ENCODE data around the gene RTN3.
A peak's percentile ranks its signal among the peaks of the same experiment; 100 is the strongest.
"Not testable (repeated sequence)": the region's sequence is repeated elsewhere in the genome, so short reads cannot be mapped to it uniquely, and the experiment has no call there.

RTN3 gene

DNA sequence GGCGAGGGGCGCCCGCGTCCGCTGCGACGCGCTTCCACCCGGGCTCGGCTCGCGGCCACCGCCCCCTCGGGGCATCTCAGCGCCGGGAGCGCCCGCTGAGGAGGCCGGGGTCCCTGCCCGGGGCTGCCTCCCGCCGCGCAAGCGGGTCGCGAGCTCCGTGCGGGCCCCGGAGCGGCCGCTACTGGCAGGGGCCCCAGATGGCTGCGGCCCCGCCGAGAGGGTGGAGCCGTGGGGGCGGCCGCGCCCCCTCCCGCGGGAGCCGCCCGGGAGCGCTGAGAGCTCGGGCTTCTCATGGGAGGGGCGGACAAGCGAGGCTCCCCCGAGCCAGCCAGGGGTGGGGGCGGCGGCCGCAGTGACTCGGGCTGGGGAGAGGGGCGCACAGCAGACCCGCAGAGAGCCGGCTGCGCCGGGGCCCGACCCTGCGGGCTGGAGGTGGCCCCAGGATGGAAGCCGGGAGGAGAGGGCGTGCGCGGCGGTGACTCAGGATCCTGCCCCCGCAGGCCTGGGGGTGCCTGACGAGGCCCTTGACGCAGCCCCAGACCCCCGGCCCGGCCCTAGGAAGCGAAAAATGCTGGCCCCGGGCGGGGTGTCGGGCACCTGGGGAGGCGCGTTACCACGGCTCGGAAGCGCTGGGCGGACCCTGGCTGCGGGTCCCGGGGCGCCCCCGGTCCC, 87.9 kb downstream of the RTN3 start:
- no peak for DNase-seq

DNA sequence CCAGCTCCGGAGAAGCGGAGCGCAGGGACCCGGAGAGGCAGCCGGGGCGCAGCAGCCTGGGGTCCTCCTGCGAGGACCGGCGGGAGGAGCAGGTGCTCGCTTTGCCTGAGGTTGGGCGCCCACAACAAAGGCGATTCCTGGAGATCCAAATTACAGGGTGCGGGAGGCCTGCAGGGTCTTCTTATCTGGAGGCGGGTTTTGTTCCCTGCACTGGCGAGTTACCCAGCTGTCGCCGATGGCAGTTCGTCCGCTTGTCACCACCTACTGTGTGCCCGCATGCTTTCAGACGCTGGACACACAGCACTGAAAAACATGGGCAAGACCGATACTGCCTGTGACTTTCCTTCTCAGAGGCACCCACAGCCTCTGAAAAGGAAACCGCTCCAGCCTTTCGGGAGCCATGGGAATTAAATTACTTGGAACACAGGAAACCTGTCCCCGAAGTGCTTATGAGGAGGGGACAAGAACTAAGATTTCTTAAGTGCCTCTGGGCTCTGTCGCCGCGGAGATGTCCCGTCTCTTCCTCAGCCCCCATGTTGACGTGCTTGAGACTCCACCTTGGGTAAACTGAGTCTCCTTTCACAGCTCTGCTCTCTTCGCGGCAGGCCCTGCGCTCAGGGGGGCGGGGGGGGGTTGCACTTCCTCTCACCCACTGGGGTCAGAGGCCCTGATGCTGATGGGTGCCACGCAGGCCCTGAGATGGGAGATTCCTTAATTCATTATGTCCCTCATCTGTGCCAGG, 88.6 kb downstream of the RTN3 start:
- DNase-seq, result no peak

DNA sequence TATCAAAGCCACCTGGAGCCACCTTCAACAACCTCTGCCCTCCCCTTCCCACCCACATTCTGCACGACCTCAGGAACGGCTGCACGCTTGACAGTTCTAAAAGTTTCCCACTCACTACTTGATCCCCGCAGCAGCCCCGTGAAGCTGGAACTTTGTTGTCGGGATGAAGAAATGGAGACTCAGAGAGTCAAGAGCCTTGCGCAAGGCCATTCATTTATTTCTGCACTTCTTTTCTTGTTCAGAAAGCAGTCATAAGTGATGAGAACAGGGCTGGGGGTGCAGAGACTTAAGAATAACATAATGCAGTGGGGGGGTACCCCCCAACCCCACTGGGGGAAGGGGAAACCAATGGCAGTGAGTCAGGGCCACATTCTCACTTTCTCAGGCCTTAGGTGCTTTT, 89.5 kb downstream of the RTN3 start:
- no peak for DNase-seq

DNA sequence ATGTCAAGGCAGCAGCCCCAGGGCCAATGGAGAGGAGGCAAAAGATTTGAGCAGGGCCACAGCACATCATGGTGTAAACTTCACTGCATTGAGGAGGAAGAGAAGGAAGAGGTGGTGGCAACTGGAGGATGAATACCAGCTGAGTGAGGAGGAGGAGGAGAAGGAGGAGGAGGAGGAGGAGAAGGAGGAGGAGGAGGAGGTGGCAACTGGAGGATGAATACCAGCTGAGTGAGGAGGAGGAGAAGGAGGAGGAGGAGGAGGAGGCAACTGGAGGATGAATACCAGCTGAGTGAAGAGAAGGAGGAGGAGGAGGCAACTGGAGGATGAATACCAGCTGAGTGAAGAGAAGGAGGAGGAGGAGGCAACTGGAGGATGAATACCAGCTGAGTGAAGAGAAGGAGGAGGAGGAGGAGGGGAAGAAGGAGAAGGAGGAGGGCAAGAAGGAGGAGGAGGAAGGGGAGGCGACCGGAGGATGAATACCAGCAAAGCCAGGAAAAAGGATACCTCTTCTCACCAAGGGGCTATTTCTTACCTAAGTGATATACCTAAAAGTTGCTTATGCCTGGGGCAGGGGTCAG, 90.5 kb downstream of the RTN3 start:
- not testable (repeated sequence) for DNase-seq

DNA sequence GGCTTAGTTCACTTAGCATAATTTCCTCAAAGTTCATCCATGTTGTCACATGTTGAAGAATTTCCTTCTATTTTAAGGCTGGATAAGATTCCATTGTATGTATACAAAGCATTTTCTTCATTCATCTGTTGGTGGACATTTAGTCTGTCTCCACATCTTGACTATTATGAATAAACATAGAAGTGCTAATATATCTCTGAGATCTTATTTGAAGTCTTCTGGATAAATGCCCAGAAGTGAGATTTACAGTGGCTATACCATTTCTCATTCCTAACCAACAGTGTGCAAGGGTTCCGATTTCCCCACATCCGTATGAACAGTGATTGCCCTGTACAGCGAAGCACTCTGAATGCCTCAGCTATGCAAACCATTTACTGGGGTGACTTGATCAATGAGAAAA, 93.9 kb downstream of the RTN3 start:
- DNase-seq, result no peak

DNA sequence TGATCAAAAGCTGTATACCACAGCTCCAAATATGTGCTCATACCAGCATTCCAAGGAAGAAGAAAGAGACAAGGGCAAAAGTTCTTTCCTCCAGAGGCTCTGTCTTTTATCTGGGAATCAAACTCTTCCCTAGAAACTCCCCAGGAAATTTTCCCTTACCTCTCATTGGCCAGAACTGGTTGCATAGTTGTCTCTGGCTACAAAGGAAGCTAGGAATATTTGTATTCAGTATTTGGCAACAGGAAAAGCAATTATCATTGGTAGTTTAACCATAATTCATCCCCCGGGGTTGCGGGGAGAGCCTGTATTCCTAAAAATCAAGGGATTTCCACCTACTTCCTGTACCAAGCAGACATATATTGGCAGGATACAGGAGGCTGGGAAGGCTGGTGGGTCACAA, 97.7 kb downstream of the RTN3 start:
- DNase-seq, result no peak

DNA sequence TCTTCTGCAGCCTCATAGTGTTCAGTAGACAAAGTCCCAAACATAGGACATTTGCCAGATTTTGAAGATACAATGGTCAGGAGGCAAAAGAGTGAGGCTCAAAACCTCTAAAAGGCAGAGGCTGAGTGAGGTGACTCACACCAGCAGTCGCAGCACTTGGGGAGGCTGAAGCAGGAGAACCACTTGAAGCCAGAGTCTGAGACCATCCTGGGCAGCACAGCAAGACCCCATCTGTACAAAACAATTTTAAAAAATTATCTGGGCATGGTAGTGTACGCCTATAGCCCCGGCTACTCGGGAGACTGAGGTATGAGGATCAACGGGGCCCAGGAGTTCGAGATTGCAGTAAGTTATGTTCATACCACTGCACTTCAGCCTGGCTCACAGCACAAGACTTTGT, 101.4 kb downstream of the RTN3 start:
- no peak for DNase-seq

DNA sequence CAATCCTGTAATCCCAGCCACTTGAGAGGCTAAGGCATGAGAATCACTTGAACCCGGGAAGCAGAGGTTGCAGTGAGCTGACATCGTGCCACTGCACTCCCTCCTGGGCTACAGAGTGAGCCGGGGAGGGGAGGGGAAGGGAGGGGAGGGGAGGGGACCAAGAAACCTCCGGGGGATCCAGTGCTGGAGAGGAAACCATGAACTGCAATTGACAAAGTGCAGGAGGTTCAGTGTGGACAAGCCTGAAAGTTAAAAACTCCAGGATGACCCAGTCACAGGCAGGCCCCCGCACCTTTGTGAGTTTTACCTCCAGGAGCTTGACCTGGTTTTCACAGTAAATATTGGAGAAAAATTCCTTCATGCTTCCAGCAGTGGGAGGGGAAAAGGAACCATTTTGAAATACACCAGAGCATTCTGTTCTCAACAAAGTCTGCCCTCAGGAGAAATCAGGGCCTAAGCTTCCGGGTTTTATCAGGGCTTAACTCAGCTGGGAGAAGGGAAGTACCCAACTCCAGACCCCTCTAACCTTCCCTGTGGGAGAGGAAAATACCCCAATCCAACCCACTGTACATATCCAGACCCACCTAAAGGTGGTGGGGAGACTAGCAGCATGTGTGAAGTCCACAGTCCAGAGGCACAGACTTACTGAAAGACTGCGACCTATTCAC, 102.8 kb downstream of the RTN3 start:
- no peak for DNase-seq

DNA sequence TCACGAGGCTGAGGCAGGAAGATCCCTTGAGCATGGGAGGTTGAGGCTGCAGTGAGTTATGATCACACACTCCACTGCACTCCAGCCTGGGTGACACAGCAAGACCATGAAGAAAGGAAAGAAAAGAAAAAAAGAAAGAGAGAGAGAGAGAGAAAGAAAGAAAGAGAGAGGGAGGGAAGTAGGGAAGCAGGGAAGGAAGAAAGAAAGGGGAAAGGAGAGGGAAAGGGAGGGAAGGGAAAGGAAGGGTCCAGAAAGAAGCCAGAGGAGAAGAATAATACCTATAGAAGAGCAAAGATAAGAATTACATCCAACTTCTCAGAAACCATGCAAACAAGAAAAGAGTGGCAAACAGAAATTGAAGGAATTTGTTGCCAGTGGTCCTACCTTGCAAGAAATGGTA, 104.5 kb downstream of the RTN3 start:
- no peak for DNase-seq

DNA sequence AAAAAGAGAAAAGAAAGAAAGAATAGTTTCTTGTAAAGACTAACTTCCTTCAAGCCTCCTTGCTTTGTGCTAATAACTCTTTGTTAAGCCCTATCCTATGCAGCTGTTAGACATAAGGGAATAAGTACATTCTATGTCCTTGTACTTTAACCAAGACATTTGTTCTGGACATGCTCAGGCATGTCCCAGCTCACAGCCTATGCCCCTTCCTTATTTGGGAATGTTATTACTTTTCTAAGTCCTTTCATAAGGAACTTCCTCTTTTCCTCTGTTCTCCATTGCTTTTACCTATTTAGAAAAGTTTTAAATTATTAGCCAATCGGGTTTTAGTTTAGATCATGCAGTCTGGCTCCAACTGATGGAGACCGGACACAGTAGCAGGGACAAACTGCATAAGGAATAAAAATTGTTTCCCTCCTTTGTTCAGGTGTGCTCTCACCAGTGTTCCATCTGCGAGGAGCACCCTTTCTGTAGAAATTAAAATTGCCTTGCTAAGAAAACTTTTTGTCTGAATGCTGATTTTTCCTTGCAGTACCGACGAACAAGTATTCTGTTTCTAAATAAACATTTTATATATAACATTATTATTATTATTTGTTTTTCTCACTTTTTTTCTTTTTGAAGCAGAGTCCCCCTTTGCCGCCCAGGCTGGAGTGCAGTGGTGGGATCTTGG, 110.3 kb downstream of the RTN3 start:
- no peak for DNase-seq

DNA sequence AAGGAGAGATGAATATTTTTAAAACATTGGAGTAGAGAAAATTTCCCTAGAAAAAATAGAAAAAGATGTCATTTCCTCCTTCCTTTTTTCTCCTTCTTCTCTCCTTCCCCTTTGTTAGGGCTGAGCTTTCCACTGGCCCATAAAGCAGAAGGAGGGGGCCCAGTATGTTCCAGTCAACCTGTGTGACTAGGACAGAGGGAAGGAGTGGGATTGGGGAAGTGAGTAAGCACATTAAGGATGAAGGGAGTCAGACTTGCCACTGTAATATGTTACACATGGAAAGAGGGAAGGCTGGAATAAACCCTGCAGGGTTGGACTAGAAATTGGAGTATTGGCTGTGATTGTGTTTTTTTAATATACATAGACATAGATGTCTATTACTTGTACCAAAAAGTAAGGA, 111.9 kb downstream of the RTN3 start:
- DNase-seq, result no peak

DNA sequence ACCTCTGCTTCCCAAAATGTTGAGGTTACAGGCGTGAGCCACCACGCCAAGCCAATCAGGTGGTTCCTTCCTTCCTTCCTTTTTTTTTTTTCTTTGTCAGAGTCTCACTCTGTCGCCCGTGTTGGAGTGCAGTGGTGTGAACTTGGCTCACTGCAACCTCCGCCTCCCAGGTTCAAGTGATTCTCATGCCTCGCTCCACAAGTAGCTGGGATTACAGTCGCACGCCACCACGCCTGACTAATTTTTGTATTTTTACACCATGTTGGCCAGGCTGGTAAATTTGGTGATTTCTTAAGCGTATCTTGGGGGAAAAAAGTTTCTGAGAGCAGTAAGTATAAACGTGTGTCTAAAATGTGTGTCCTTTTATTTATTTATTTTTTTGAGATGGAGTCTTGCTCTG, 113.8 kb downstream of the RTN3 start:
- DNase-seq, result no peak

DNA sequence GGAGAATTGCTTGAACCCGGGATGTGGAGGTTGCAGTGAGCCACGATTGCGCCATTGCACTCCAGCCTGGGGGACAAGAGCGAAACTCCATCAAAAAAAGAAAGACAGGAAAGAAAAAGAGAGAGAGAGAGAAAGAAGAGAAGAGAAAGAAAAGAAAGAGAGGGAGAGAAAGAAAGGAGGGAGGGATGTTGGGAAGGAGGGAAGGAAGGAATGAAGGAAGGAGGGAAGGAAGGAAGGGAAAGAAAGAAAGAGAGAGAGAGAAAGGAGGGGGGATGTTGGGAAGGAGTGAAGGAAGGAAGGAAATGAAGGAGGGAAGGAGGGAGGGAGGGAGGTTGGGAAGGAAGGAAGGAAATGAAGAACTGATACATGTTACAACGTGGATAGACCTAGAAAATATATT, 119.6 kb downstream of the RTN3 start:
- no peak for DNase-seq

DNA sequence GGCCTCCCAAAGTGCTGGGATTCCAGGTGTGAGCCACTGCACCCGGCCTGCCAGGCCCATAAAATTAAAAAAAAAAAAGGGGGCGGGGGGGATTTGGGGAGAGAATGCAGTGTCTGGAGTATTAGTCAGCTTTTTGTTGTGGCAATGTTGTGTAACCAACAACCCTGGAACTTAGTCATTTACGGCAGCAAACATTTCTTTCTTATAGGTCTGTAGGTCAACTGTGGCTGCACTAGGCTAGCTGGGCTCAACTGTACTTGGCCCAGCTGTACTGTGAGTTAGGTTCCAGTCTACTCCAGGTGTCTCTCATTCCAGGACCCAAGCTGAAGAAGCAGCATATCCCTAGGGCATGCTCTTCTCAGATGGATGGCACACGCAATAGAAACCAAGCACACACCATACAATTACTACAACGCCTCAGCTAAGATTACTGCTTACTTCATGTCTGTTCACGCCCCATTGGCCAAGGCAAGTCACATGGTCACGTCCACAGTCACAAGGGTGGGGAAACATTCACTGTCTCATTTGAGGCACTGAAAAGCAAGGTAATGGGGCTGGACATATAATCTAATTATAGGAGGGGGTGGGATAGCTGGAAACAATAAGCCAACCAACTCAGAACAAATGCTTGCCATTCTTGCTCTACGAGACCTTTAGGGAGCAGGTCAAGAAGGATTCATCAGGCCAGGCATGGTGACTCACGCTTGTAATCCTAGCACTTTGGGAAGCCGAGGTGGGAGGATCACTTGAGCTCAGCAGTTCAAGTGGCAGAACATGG, 121.5 kb downstream of the RTN3 start:
- DNase-seq, result peak; percentile 45

DNA sequence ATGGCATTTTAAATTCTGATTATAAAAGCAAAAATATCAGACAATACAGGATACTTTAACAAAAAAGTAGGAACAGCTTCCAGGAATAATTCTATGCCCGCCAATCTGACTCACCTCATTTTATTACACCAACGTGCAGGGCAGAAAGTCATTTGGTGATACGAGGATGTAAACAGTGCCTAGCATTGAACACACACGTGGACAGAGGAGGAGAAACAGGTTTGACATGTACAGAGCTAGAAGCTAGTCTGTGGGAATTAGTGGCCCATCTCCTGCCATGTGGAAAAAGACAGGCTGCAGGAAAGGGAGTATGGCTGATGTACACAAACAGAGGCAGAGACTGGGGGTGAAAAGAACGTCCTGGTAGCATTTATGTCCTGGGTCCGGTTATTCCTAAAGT, 123.0 kb downstream of the RTN3 start:
- DNase-seq, result peak; percentile 10

DNA sequence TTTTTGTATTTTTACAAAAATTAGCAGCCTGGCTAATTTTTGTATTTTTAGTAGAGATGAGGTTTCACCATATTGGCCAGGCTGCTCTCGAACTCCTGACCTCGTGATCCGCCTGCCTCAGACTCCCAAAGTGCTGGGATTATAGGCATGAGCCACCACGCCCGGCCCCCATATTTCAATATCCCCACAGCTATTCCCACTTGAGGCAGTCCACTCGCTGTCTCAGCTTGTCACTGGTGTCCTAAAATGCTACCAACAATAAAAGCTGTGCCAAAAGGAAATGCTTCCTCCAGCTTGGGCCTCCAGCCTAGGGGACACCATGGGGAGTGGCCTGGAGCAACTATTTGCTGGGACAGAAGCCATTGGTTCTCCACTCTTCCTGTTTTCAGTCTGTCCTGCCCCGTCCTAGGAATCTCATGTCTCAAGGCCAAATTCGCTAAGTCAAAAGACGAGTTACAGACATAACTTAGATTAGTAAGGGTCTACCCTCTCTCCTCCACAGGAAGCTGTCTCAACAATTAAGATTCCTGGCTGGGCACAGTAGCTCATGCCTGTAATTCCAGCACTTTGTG, 124.6 kb downstream of the RTN3 start:
- no peak for DNase-seq
